ES-I3 (cell line): ENCODE data around the gene CDH4.

Source experiments
- H3K36me3 ChIP-seq: 2 replicates; pipeline ENCODE4 v1.6.1; 2013; ENCODE audit warnings: mild to moderate bottlenecking, low read length, control low read depth, moderate library complexity; ENCODE audit not compliant: insufficient read depth
- H3K4me1 ChIP-seq: 2 replicates; pipeline ENCODE4 v1.6.1; 2013; ENCODE audit warnings: mild to moderate bottlenecking, control low read depth, low read length; ENCODE audit not compliant: insufficient read depth
- H3K9ac ChIP-seq: 2 replicates; pipeline ENCODE4 v1.6.1; 2013; ENCODE audit warnings: low read depth, mild to moderate bottlenecking, low read length, moderate library complexity
- H3K9me3 ChIP-seq: 2 replicates; pipeline ENCODE4 v1.6.1; 2013; ENCODE audit warnings: mild to moderate bottlenecking, low read length, moderate library complexity; ENCODE audit not compliant: control insufficient read depth, insufficient read depth

CDH4 gene

DNA sequence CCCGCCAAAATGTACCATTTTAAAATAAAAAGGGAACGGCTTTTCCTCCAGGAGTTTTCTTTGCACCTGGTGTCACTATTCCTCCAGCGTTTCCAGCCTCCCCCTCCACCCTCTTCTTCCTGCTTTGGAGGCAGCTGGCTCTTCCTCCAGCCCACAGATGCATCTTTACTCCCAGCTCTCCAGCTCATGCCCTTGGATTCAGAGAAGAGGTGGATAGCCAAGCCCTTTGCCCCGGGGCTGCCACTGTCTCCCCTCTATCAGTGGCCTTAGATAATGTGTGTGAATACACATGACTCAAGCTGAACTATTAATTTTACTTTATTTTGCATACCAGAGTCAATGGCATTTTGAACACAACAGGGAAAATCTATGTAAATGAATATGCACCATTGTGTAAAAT lies 15.3 kb upstream of the CDH4 start:
- Histone ChIP-seq H3K9ac (no peak overlapping the region), H3K36me3 (no peaks in the 10 kb centered on the region), H3K9me3 (no peaks in the 10 kb centered on the region), H3K4me1 (0 out of 2 replicates have a peak, but pooled peaks cover 3% of the 10 kb centered on the region)

GRCh38 chr20:61238813-61239212 lies 13.2 kb upstream of the CDH4 start:
- H3K4me1 ChIP-seq, result 0 out of 2 replicates have a peak, but pooled peaks cover 3% of the 10 kb centered on the region
- H3K9me3 ChIP-seq, result no peaks in the 10 kb centered on the region
- H3K36me3 ChIP-seq, result no peaks in the 10 kb centered on the region
- H3K9ac ChIP-seq, result no peak overlapping the region

DNA sequence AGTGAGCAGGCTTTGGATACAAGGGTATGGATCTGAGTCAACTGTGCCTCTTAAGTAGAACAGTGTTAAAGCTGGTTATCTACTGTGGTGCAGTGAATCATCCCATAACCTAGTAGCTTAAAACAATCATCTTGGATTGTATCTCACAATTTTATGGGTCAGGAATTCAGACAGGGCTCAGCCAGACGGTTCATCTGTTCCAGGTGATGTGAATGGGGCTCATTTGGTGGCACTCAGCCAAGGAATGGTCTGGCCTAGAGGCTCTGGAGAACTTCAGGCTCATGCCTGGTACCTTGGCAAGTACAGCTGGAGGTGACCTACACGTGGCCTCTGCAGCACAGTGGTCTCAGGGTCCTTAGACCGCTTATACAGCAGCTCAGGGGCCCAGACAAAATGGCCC lies 11.2 kb upstream of the CDH4 start:
- H3K9ac ChIP-seq, result no peak overlapping the region
- no peaks in the 10 kb centered on the region for H3K9me3 ChIP-seq
- H3K36me3 ChIP-seq, result no peaks in the 10 kb centered on the region
- H3K4me1 ChIP-seq, result 0 out of 2 replicates have a peak, but pooled peaks cover 3% of the 10 kb centered on the region

- Histone ChIP-seq H3K9me3 (no peaks in the 10 kb centered on the region), H3K36me3 (no peaks in the 10 kb centered on the region), H3K9ac (no peak overlapping the region), H3K4me1 (no peaks in the 10 kb centered on the region)
These were observed 7.8 kb upstream of the CDH4 start for GRCh38 chr20:61244213-61244612.

GRCh38 chr20:61246269-61246668 lies 5.8 kb upstream of the CDH4 start:
- Histone ChIP-seq H3K36me3 (no peaks in the 10 kb centered on the region), H3K9me3 (no peaks in the 10 kb centered on the region), H3K4me1 (no peaks in the 10 kb centered on the region), H3K9ac (no peak overlapping the region)

GRCh38 chr20:61249626-61250025 lies 2.4 kb upstream of the CDH4 start:
- H3K9ac ChIP-seq, result no peak overlapping the region
- H3K4me1 ChIP-seq, result 0 out of 2 replicates have a peak, but pooled peaks cover under 1% of the 10 kb centered on the region
- H3K36me3 ChIP-seq, result no peaks in the 10 kb centered on the region
- no peaks in the 10 kb centered on the region for H3K9me3 ChIP-seq

DNA sequence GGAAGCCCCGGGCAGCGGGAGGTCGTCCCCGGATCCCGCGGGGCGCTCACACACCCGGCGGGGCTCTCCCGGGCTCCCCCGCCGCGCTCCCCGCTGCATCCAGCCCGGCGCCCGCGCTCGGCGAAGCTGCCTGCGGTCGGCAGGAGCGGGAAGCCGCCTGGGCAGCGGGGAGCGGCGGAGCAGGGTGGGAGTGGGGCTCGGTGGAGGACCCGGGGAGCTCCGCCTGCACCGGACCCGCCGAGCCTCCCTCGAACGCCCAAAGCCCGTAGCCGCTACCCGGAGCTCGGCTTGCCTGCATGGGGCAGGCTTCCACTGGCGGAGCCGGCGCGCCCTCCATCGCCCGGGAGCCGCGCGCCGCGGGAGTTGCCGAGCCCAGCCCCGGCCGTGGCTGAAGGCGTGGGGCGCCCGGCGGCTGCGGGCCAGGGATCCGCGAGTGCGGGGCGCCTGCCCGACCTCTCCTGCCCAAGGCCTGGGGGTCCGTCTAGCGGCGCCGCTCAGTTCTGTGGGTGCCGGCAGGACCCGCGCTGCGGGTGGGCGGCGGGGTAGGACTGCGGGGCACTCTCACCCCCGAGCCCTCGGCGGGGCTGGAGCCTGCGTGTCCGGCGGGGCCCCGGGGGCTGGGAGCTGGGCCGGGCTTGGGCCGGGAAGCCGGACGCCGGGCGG lies 671 bp downstream of the CDH4 start:
- H3K9ac ChIP-seq, result peak overlapping the region; percentile 61; the same call in 1 of the 2 replicates
- peaks cover 8% of the 10 kb centered on the region for H3K4me1 ChIP-seq
- H3K36me3 ChIP-seq, result no peaks in the 10 kb centered on the region

DNA sequence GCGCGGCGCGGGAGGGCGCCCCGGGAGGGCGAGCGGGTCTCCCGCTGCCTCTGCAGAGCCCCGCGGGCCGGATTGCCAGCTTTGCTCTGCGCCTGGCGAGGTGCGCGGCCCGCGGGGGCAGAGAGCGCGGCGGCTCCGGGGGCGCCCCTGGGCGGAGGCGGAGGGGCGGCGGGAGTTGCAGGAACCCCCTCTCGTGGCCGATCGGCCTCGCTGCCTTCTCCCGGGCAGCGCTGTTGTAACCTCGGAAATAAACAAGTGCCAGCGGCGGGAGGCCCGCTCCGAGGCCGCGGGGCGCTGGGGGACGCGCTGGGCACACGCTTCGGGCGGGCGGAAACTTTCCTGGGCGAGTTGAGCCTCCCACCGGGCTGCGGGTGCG lies 1.2 kb downstream of the CDH4 start:
- Histone ChIP-seq H3K9ac (peak overlapping the region; percentile 61), H3K36me3 (no peaks in the 10 kb centered on the region), H3K4me1 (peaks cover 8% of the 10 kb centered on the region), H3K9me3 (no peaks in the 10 kb centered on the region)

More for the DNA sequence above, 671 bp downstream of the CDH4 start:
- no peaks in the 10 kb centered on the region for H3K9me3 ChIP-seq

GRCh38 chr20:61253640-61254511 lies 1.8 kb downstream of the CDH4 start:
- peaks cover 8% of the 10 kb centered on the region for H3K4me1 ChIP-seq
- no peaks in the 10 kb centered on the region for H3K9me3 ChIP-seq
- peak overlapping the region; percentile 61 for H3K9ac ChIP-seq
- H3K36me3 ChIP-seq, result no peaks in the 10 kb centered on the region

DNA sequence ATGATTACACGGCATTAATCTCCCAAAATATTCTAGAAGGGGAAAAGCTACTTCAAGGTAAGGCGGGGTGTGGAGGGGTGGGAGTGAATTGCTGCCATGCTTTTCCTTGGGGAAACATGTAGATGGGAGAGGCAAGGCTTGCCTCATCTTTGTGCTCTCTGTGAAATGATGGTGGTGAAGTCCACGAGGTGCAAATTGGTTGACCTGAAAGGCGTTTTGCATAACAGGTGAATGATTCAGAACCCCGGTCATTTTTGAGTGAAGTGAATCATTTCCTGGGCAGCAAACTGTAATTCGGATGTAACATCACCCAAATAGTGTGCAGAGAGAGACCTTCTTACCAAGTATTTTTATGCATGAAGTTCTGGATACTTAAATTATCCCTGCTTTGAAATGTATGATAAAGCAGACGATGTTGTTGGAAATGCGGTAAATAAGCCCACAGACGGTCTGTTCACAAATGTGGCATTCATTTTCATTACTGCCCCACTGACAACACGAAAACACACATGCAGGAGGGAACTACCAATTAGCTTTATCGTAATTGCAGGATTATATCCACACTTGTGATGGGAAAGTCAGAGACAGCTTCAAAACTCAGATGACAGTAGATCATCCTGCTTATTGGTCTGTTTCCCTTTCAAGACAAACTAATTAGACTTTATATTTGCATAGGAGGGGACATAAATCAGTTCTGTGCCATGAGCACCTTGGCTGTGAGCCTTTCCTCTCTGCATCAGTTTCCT lies 3.0 kb downstream of the CDH4 start:
- H3K9me3 ChIP-seq, result no peaks in the 10 kb centered on the region
- no peak overlapping the region for H3K9ac ChIP-seq
- peaks cover 8% of the 10 kb centered on the region for H3K4me1 ChIP-seq
- H3K36me3 ChIP-seq, result no peaks in the 10 kb centered on the region

GRCh38 chr20:61256365-61256764 lies 4.3 kb downstream of the CDH4 start:
- peaks cover 8% of the 10 kb centered on the region for H3K4me1 ChIP-seq

GRCh38 chr20:61256824-61257223 lies 4.8 kb downstream of the CDH4 start:
- Histone ChIP-seq H3K4me1 (peaks cover 8% of the 10 kb centered on the region), H3K9me3 (no peaks in the 10 kb centered on the region), H3K36me3 (no peaks in the 10 kb centered on the region), H3K9ac (no peak overlapping the region)

More at GRCh38 chr20:61256365-61256764, 4.3 kb downstream of the CDH4 start:
- no peaks in the 10 kb centered on the region for H3K36me3 ChIP-seq
- no peaks in the 10 kb centered on the region for H3K9me3 ChIP-seq
- H3K9ac ChIP-seq, result no peak overlapping the region

DNA sequence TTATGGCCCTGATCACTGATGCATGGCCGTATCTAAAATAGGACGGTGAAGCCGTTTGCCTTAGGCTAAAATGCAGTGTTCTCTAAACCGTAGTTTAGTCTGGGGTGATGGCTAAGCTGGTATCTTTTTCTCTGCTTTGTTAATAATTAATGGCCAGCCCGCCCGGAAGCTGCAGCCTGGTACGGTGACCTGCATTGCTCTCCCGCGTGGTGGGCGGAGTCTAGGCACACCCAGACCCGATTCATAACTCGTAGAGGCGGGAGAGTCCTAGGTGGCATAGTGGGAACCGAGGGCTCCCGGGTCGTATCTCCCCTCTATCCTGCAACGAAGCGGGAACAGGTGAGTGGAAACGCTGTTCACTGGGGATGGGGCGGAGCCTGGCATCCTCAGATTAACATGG lies 5.5 kb downstream of the CDH4 start:
- Histone ChIP-seq H3K36me3 (no peaks in the 10 kb centered on the region), H3K9ac (no peak overlapping the region), H3K9me3 (no peaks in the 10 kb centered on the region), H3K4me1 (peaks cover 8% of the 10 kb centered on the region)

DNA sequence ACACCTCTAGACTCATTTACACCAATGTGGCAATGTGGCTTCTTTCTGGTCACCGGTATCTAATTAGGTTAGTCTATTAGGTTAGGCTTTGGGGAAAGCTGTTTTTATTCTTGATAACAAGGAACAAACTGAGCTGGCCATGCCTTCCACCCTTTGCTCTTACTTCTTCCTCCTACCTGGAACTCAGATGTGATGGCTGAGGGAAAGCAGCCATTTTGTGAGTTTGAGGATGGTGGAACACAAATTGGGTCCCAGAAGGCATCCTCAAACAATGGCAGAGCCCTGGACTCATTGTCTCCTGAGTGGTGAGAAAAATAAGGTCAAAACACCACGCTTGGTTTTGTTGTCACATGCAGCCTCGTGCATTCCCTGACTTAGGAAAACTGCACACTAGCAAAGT lies 7.7 kb downstream of the CDH4 start:
- Histone ChIP-seq H3K9me3 (no peaks in the 10 kb centered on the region), H3K9ac (no peak overlapping the region), H3K36me3 (no peaks in the 10 kb centered on the region), H3K4me1 (peaks cover 6% of the 10 kb centered on the region)
